ENCODE measurements around the gene SRGAP3.

GRCh38 chr3:9201955-9202354 is 47.5 kb downstream of the SRGAP3 start:
- no peak for TF ChIP-seq CTCF (IDR thresholded peaks at IDR 0.05)
- no peak for TF ChIP-seq POLR2A (IDR thresholded peaks at IDR 0.05)

Measured in body of pancreas (tissue), 4 donors.